Nephron progenitor cell (in vitro differentiated cells): Measurements from ENCODE around the gene DAB2.

Source experiments
- DNase-seq: peaks from one replicate; pipeline ENCODE4 v3.0.0; 2021
- H3K27ac Mint-ChIP-seq: 2 replicates; pipeline ENCODE4 v1.8.0; 2021; ENCODE audit warnings: mild to moderate bottlenecking, moderate library complexity, mixed read lengths
- H3K27me3 Mint-ChIP-seq: 2 replicates; pipeline ENCODE4 v1.8.0; 2021; ENCODE audit warnings: mild to moderate bottlenecking, low read depth, mixed read lengths; ENCODE audit not compliant: poor library complexity
- H3K36me3 Mint-ChIP-seq: 2 replicates; pipeline ENCODE4 v1.8.0; 2021; ENCODE audit warnings: low read depth, mixed read lengths
- H3K4me1 Mint-ChIP-seq: 2 replicates; pipeline ENCODE4 v1.8.0; 2021; ENCODE audit warnings: mixed read lengths
- H3K4me3 Mint-ChIP-seq: 2 replicates; pipeline ENCODE4 v1.8.0; 2021; ENCODE audit warnings: mild to moderate bottlenecking, moderate library complexity, mixed read lengths
- H3K9me3 Mint-ChIP-seq: 2 replicates; pipeline ENCODE4 v1.8.0; 2021; ENCODE audit warnings: mild to moderate bottlenecking, moderate library complexity, mixed read lengths
- TF ChIP-seq, protein P1 (sequence below): fragments of 200-600 bp; sonication (generic); IDR thresholded peaks from 2 replicates; pipeline ENCODE4 v1.5.0; 2021; ENCODE audit warnings: antibody characterized with exemption

Gene DAB2

GRCh38 chr5:39353717-39354399 lies 70.9 kb downstream of the DAB2 start:
- peaks cover 32% of the 10 kb centered on the region for H3K9me3 Mint-ChIP-seq
- H3K27ac Mint-ChIP-seq: no peak overlapping the region
- H3K36me3 Mint-ChIP-seq: no peaks in the 10 kb centered on the region
- TF ChIP-seq, protein P1, sequence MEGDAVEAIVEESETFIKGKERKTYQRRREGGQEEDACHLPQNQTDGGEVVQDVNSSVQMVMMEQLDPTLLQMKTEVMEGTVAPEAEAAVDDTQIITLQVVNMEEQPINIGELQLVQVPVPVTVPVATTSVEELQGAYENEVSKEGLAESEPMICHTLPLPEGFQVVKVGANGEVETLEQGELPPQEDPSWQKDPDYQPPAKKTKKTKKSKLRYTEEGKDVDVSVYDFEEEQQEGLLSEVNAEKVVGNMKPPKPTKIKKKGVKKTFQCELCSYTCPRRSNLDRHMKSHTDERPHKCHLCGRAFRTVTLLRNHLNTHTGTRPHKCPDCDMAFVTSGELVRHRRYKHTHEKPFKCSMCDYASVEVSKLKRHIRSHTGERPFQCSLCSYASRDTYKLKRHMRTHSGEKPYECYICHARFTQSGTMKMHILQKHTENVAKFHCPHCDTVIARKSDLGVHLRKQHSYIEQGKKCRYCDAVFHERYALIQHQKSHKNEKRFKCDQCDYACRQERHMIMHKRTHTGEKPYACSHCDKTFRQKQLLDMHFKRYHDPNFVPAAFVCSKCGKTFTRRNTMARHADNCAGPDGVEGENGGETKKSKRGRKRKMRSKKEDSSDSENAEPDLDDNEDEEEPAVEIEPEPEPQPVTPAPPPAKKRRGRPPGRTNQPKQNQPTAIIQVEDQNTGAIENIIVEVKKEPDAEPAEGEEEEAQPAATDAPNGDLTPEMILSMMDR: no peak
- no peaks in the 10 kb centered on the region for H3K27me3 Mint-ChIP-seq
- H3K4me3 Mint-ChIP-seq: no peak overlapping the region
- DNase-seq: no peak
- H3K4me1 Mint-ChIP-seq: no peaks in the 10 kb centered on the region

- H3K36me3 Mint-ChIP-seq: no peaks in the 10 kb centered on the region
- H3K4me1 Mint-ChIP-seq: no peaks in the 10 kb centered on the region
- DNase-seq: no peak
- H3K27ac Mint-ChIP-seq: no peak overlapping the region
- H3K4me3 Mint-ChIP-seq: no peak overlapping the region
- H3K9me3 Mint-ChIP-seq: peaks cover 27% of the 10 kb centered on the region
- H3K27me3 Mint-ChIP-seq: no peaks in the 10 kb centered on the region
- TF ChIP-seq, protein P1: no peak
Measured at GRCh38 chr5:39352951-39353350, 71.8 kb downstream of the DAB2 start.

DNA sequence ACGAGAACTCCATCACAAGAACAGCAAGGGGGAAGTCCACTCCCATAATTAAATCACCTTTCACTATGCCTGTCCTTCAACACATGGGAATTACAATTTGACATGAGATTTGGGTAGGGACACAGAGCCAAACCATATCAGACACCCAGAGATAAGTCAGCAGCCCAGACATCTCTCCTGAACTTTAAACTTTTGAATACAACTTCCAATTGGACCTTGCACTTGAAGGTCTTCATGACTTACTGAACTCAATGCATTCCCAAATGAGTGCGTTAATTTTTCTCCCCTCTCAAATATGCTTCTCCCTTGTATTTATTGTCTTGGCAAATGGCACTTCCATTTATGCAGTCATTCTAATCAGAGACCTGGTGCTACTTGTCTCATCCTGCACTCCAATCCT lies 72.6 kb downstream of the DAB2 start:
- Mint-ChIP-seq H3K27me3 (no peaks in the 10 kb centered on the region), H3K36me3 (no peaks in the 10 kb centered on the region), H3K27ac (no peak overlapping the region), H3K4me3 (no peak overlapping the region), H3K9me3 (peaks cover 22% of the 10 kb centered on the region), H3K4me1 (no peaks in the 10 kb centered on the region)
- no peak for DNase-seq
- TF ChIP-seq, protein P1: no peak

DNA sequence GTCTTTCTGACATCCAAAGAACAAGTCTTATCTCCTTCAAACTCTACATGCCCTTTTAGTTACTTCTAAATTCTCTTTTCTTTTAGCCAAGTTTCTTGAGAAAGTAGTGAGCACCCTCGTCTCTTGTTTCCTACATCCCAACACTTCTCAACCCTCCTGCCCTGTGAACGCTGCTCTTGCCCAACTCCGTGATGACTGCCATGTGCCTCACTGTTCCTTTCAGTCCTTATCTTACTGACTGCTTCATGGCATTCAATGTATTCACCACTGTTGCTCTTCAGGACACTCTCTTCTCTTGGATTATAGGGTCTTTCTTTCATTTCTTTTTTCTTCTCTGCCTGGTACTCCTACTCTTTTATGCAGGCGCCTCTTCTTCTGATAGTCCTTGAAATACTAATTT lies 75.3 kb downstream of the DAB2 start:
- Mint-ChIP-seq H3K4me3 (no peak overlapping the region), H3K9me3 (peaks cover 33% of the 10 kb centered on the region), H3K36me3 (no peaks in the 10 kb centered on the region), H3K4me1 (no peaks in the 10 kb centered on the region), H3K27me3 (no peaks in the 10 kb centered on the region), H3K27ac (no peak overlapping the region)
- DNase-seq: no peak
- TF ChIP-seq, protein P1: no peak

- no peaks in the 10 kb centered on the region for H3K27me3 Mint-ChIP-seq
- H3K4me3 Mint-ChIP-seq: no peak overlapping the region
- DNase-seq: no peak
- no peaks in the 10 kb centered on the region for H3K36me3 Mint-ChIP-seq
- H3K27ac Mint-ChIP-seq: no peak overlapping the region
- TF ChIP-seq, protein P1: no peak
- H3K9me3 Mint-ChIP-seq: peaks cover 20% of the 10 kb centered on the region
- no peaks in the 10 kb centered on the region for H3K4me1 Mint-ChIP-seq
Measured at GRCh38 chr5:39342460-39342859, 82.3 kb downstream of the DAB2 start.

- no peaks in the 10 kb centered on the region for H3K36me3 Mint-ChIP-seq
- H3K27me3 Mint-ChIP-seq: no peaks in the 10 kb centered on the region
- TF ChIP-seq, protein P1: no peak
- H3K4me3 Mint-ChIP-seq: no peak overlapping the region
- H3K4me1 Mint-ChIP-seq: no peaks in the 10 kb centered on the region
- DNase-seq: no peak
- H3K27ac Mint-ChIP-seq: no peak overlapping the region
- peaks cover 20% of the 10 kb centered on the region for H3K9me3 Mint-ChIP-seq
Measured at GRCh38 chr5:39341896-39342295, 82.9 kb downstream of the DAB2 start.
